Keratinocyte (primary cell): ENCODE results near the gene TBC1D30.

Experiments used
- EZH2 ChIP-seq: IDR thresholded peaks from one replicate; pipeline ENCODE4 v1.6.1; 2012; ENCODE audit warnings: inconsistent platforms, mild to moderate bottlenecking, low read length, moderate library complexity
- TF ChIP-seq, protein P1 (sequence below), 3 experiments: IDR thresholded peaks in 1 of 3; conservative IDR thresholded peaks in 1 of 3; optimal IDR thresholded peaks in 1 of 3; 2 replicates in 2 of 3; 3 replicates in 1 of 3; pipeline versions ENCODE3 to v1.5.1; 2011; ENCODE audit warnings: low read length in 3 of 3, mild to moderate bottlenecking in 3 of 3, moderate library complexity in 2 of 3, control low read depth in 1 of 3, inconsistent platforms in 1 of 3; ENCODE audit not compliant: insufficient read depth in 2 of 3; ENCODE audit errors: extremely low read depth in 1 of 3

- TF ChIP-seq EZH2 = no peak
- TF ChIP-seq, protein P1, sequence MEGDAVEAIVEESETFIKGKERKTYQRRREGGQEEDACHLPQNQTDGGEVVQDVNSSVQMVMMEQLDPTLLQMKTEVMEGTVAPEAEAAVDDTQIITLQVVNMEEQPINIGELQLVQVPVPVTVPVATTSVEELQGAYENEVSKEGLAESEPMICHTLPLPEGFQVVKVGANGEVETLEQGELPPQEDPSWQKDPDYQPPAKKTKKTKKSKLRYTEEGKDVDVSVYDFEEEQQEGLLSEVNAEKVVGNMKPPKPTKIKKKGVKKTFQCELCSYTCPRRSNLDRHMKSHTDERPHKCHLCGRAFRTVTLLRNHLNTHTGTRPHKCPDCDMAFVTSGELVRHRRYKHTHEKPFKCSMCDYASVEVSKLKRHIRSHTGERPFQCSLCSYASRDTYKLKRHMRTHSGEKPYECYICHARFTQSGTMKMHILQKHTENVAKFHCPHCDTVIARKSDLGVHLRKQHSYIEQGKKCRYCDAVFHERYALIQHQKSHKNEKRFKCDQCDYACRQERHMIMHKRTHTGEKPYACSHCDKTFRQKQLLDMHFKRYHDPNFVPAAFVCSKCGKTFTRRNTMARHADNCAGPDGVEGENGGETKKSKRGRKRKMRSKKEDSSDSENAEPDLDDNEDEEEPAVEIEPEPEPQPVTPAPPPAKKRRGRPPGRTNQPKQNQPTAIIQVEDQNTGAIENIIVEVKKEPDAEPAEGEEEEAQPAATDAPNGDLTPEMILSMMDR (optimal IDR thresholded peaks at IDR 0.05 in 1 of 3, IDR thresholded peaks at IDR 0.05 in 1 of 3, conservative IDR thresholded peaks at IDR 0.05 in 1 of 3; ENCODE audit: extremely low read depth in 1 of 3, insufficient read depth in 2 of 3, low read length in 3 of 3) = no peak
Measured at GRCh38 chr12:64884728-64885127, 60.3 kb downstream of the TBC1D30 start.
